Stimulated activated memory B cell treated with anti-CD40 and anti-IgM and Interleukin-4, amounts not matched to agents 10 μg/mL and 1 μg/mL and 100 μg/mL, for 72 hours (primary cell): Measurements from ENCODE around the gene PYGM.

Source experiments
- ATAC-seq: fragments of 150-1000 bp; cut with Tn5 transposase; 2 replicates; pipeline ENCODE4 v1.10.0; 2021
- H3K27ac Mint-ChIP-seq: one replicate; pipeline ENCODE4 v1.8.0; 2022; ENCODE audit warnings: mild to moderate bottlenecking, mixed read lengths
- H3K27me3 Mint-ChIP-seq: one replicate; pipeline ENCODE4 v1.8.0; 2022; ENCODE audit warnings: mixed read lengths
- H3K36me3 Mint-ChIP-seq: one replicate; pipeline ENCODE4 v1.8.0; 2022; ENCODE audit warnings: mixed read lengths
- H3K4me1 Mint-ChIP-seq: one replicate; pipeline ENCODE4 v1.8.0; 2022; ENCODE audit warnings: mixed read lengths
- H3K4me3 Mint-ChIP-seq: one replicate; pipeline ENCODE4 v1.8.0; 2022; ENCODE audit warnings: mild to moderate bottlenecking, moderate library complexity, mixed read lengths
- H3K9me3 Mint-ChIP-seq: one replicate; pipeline ENCODE4 v1.8.0; 2022; ENCODE audit warnings: mixed read lengths

Gene PYGM

GRCh38 chr11:64765291-64765850 lies 5.6 kb upstream of the PYGM start:
- H3K9me3 Mint-ChIP-seq: no peaks in the 10 kb centered on the region
- H3K27me3 Mint-ChIP-seq: no peaks in the 10 kb centered on the region
- H3K36me3 Mint-ChIP-seq: peaks cover 66% of the 10 kb centered on the region
- peak overlapping the region; percentile 85 for H3K27ac Mint-ChIP-seq
- peak overlapping the region; percentile 66 for H3K4me3 Mint-ChIP-seq
- ATAC-seq: no peak
- peaks cover 97% of the 10 kb centered on the region for H3K4me1 Mint-ChIP-seq

- H3K9me3 Mint-ChIP-seq: no peaks in the 10 kb centered on the region
- no peaks in the 10 kb centered on the region for H3K27me3 Mint-ChIP-seq
- H3K4me1 Mint-ChIP-seq: peaks cover 100% of the 10 kb centered on the region
- H3K4me3 Mint-ChIP-seq: peak overlapping the region; percentile 66
- peaks cover 66% of the 10 kb centered on the region for H3K36me3 Mint-ChIP-seq
- ATAC-seq: no peak
- peak overlapping the region; percentile 85 for H3K27ac Mint-ChIP-seq
These were observed 5.0 kb upstream of the PYGM start for GRCh38 chr11:64764753-64765152.

DNA sequence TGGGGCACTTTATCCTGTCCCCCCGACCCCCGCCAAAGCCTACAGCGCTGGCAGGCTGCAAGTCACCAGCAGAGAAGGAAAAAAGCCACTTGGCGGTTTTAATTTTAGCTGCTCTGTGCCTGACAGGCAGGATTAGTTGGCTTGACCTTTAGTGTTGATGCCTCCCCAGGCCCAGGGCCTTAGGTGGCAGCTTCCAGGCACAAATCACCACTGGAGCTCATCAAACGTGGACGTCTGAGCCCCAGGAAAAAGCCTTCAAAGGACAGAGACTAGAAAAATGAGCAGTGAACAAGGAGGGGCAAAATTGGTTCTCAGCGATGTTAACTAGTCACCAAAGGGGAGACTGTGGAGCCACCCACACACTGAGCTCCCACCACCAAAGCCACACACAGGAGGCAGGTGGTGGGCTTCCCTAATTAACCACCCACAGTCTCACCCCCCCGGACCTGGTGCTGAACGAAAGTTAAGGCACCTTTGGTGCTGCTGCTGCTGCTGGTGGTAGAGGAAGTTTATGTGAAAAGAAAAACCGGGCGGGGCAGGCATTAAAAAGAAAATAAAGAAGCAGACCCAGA lies 4.4 kb upstream of the PYGM start:
- Mint-ChIP-seq H3K4me3 (peak overlapping the region; percentile 49), H3K36me3 (peaks cover 64% of the 10 kb centered on the region), H3K4me1 (peaks cover 100% of the 10 kb centered on the region), H3K27ac (peak overlapping the region; percentile 85), H3K9me3 (no peaks in the 10 kb centered on the region), H3K27me3 (no peaks in the 10 kb centered on the region)
- peak; percentile 71 for ATAC-seq

DNA sequence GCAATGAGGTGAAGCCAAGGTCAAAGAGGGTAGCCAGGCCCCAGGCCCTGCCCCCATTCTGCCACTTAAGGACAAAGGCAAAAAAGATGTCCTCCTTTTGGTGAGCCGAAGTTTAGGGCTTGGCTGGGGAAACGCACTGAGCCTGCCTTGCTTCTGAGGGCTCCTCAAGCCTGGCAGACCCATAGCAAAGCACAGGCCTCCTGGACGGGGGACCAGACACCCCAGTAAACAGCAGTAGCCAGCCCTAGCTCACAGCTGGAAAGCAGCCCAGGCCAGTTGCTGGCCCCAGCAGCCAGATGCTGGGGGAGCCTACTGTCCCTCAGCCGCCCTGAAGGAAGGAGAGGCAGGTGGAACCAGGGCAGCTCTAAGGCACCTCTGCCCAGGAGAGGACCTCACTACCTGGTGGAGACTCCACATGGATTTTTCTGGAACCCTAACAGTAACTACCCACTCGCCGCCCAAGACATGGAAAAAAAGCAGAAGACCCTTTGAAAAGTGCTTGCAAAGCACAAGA lies 3.8 kb upstream of the PYGM start:
- no peaks in the 10 kb centered on the region for H3K9me3 Mint-ChIP-seq
- ATAC-seq: peak; percentile 2
- peak overlapping the region; percentile 85 for H3K27ac Mint-ChIP-seq
- peaks cover 94% of the 10 kb centered on the region for H3K4me1 Mint-ChIP-seq
- no peaks in the 10 kb centered on the region for H3K27me3 Mint-ChIP-seq
- H3K36me3 Mint-ChIP-seq: peaks cover 58% of the 10 kb centered on the region
- H3K4me3 Mint-ChIP-seq: peak overlapping the region; percentile 49

GRCh38 chr11:64762674-64763525 lies 3.1 kb upstream of the PYGM start:
- peak; percentile 53 for ATAC-seq
- Mint-ChIP-seq H3K9me3 (no peaks in the 10 kb centered on the region), H3K4me3 (peak overlapping the region; percentile 70), H3K36me3 (peaks cover 52% of the 10 kb centered on the region), H3K27ac (peak overlapping the region; percentile 85), H3K27me3 (no peaks in the 10 kb centered on the region), H3K4me1 (peaks cover 87% of the 10 kb centered on the region)

DNA sequence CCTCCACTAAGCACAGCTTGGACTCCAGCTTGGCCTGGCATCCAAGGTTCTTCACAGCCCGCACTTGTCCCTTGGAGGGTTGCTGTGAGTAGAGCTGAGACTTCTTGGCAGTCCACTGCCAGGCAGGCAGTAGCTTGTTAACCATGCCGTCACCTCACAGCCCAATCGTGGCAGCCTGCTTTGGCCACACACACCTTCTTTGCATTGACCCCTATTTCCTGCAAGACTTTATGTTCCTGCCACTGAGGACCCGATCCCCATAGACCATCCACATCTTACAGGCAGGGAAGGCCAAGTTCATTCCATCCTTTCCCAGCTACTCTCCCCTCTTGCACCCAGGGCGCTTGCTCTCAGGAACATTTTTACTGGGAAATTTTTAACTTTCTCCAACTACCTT lies 2.5 kb upstream of the PYGM start:
- H3K27me3 Mint-ChIP-seq: no peaks in the 10 kb centered on the region
- peaks cover 81% of the 10 kb centered on the region for H3K4me1 Mint-ChIP-seq

DNA sequence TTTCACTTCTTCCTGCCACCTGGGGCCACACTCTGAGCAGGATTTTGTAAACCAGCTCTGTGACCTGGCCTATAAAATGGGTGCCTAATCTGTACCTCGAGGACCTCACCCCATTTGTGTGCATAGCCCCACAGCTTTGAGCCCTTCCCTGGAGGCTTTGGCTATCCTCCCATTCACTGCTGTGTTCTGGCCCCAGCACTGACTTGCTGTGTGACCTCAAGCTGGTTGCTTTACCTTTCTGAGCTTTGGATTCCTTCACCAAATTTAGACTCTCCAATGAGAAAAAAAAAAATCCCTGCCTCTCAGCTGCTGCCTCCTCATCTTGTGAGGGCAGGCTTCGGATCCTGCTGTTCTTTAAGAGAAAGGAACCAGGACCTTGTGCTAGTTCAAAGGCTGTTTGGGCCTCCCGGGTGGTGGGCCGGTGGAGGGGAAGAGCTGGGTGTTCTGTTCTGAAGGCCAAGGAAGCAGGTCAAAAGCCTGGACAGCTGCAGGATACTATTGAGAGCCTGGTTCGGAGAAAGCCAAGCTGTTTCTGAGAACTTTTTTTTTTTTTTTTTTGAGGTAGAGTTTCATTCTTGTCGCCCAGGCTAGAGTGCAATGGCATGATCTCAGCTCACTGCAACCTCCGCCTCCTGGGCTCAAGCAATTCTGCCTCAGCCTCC lies 1.1 kb upstream of the PYGM start:
- peak overlapping the region; percentile 85 for H3K27ac Mint-ChIP-seq
- no peaks in the 10 kb centered on the region for H3K27me3 Mint-ChIP-seq
- peaks cover 67% of the 10 kb centered on the region for H3K4me1 Mint-ChIP-seq
- no peaks in the 10 kb centered on the region for H3K9me3 Mint-ChIP-seq
- peaks cover 34% of the 10 kb centered on the region for H3K36me3 Mint-ChIP-seq
- ATAC-seq: no peak
- no peak overlapping the region for H3K4me3 Mint-ChIP-seq

More for the DNA sequence above, 2.5 kb upstream of the PYGM start:
- no peak for ATAC-seq
- peak overlapping the region; percentile 70 for H3K4me3 Mint-ChIP-seq
- H3K36me3 Mint-ChIP-seq: peaks cover 45% of the 10 kb centered on the region
- H3K9me3 Mint-ChIP-seq: no peaks in the 10 kb centered on the region
- H3K27ac Mint-ChIP-seq: peak overlapping the region; percentile 85

GRCh38 chr11:64759131-64759721 lies 548 bp downstream of the PYGM start:
- peaks cover 18% of the 10 kb centered on the region for H3K36me3 Mint-ChIP-seq
- H3K27me3 Mint-ChIP-seq: no peaks in the 10 kb centered on the region
- no peaks in the 10 kb centered on the region for H3K9me3 Mint-ChIP-seq
- no peak overlapping the region for H3K4me3 Mint-ChIP-seq
- no peak for ATAC-seq
- H3K27ac Mint-ChIP-seq: peak overlapping the region; percentile 85
- peaks cover 52% of the 10 kb centered on the region for H3K4me1 Mint-ChIP-seq

DNA sequence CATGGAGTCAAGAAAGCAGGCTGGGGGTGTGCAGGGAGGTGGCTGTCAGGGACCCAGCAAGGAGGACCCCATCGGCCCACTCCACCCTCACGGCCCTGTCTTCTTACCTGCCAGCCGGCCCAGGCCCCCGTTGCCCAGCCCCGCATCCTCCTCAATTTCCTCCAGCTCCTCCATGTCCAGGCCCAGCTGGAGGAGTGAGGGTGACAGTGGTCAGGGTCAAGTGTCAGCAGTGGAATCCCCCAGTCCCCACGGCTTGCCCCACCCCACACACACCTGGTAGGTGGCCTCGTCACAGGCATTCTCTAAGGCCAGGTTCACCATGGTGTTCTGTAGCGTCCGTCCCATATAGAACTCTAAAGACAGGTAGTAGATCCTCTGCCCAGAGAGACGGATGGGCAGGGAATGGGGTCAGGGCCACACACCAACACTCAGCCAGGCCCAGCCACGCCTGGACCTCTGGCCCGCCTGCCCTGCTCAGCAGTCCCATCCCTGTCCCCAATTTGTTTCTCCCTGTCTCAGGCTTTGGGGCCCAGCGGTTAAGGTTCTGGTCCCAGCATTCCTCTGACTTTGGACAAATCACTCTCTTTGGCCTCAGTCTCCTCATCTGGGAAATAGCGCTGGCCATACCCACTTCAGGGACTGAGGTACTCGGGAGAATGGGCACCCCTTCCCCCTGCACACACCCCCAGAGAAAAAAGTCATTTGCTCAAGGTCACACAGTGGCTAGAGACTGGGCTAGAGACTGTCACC lies 1.3 kb downstream of the PYGM start:
- Mint-ChIP-seq H3K4me1 (peaks cover 49% of the 10 kb centered on the region), H3K4me3 (no peak overlapping the region), H3K27ac (peak overlapping the region; percentile 85), H3K36me3 (peaks cover 22% of the 10 kb centered on the region), H3K9me3 (no peaks in the 10 kb centered on the region), H3K27me3 (no peaks in the 10 kb centered on the region)
- ATAC-seq: no peak

DNA sequence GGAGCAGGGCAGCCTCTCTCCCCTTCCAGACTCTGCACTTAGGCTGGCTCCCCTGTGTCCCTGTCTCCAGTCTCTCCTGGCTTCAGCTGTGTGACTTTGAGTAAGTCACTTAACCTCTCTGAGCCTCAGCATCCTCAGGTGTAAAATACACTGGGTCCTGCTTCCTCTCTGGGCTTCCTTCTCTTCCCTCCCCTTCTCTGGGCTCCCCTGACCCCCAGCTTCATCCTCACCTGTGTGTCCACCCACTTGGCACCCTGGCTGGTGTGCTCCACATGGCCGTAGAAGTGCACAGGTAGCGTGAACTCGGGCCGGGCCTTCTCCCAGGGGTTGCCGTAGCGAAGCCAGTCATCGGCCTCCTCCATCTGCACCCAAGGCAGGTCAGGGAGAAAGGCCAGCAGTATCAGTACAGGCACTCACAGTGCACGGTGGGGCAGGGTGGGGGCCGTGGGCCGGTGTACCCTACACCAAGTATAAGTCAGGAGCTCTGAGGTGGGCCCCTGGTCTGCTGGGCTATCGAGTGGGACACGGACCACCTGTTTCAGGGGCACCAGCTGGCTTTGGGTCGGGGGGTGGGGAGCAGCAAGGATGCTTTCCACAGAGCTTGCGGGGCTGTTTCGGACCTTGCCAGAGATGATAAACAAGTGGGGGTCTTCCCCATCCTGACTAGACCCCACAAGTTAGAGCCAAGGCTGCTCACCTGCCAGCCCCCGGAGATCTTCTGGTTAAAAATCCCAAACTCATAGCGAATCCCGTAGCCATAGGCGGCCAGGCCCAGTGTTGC lies 2.0 kb downstream of the PYGM start:
- H3K27ac Mint-ChIP-seq: peak overlapping the region; percentile 85
- no peaks in the 10 kb centered on the region for H3K27me3 Mint-ChIP-seq
- H3K36me3 Mint-ChIP-seq: peaks cover 23% of the 10 kb centered on the region
- H3K4me3 Mint-ChIP-seq: no peak overlapping the region
- ATAC-seq: no peak
- H3K4me1 Mint-ChIP-seq: peaks cover 45% of the 10 kb centered on the region
- no peaks in the 10 kb centered on the region for H3K9me3 Mint-ChIP-seq

DNA sequence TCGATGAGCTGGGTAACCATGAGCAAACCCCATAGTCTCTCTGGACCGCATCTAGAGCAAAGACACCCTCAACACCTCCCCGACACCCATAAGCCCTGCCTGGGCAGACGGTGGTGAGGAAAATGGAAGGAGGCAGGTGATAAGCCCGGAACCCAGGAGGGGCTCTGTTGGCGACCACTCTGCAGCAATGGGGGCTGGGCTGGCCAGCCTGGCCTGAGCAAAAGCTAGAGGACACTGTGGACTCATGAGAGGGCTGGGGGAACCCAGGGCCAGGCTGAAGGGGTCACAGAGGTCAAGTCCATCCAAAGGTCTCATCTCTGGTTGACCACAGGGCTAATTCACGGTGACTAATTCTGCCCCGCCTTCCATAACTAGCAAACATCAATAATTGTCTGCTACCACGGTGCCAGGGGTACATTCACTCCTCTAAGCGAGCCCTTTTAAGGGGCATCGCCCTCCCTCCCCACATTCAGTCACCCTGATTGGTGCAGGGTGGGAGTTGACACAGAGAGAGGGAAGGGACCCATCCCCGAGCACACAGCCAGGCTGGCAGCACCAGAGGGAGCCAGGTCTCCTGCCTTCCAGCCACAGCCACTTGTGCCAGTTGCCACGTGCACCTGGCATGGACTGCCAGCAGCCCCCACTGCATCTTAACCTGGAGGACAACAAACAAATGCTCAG lies 4.0 kb downstream of the PYGM start:
- H3K27ac Mint-ChIP-seq: no peak overlapping the region
- H3K9me3 Mint-ChIP-seq: no peaks in the 10 kb centered on the region
- peaks cover 28% of the 10 kb centered on the region for H3K36me3 Mint-ChIP-seq
- H3K27me3 Mint-ChIP-seq: no peaks in the 10 kb centered on the region
- H3K4me1 Mint-ChIP-seq: peaks cover 33% of the 10 kb centered on the region
- no peak for ATAC-seq
- no peak overlapping the region for H3K4me3 Mint-ChIP-seq

DNA sequence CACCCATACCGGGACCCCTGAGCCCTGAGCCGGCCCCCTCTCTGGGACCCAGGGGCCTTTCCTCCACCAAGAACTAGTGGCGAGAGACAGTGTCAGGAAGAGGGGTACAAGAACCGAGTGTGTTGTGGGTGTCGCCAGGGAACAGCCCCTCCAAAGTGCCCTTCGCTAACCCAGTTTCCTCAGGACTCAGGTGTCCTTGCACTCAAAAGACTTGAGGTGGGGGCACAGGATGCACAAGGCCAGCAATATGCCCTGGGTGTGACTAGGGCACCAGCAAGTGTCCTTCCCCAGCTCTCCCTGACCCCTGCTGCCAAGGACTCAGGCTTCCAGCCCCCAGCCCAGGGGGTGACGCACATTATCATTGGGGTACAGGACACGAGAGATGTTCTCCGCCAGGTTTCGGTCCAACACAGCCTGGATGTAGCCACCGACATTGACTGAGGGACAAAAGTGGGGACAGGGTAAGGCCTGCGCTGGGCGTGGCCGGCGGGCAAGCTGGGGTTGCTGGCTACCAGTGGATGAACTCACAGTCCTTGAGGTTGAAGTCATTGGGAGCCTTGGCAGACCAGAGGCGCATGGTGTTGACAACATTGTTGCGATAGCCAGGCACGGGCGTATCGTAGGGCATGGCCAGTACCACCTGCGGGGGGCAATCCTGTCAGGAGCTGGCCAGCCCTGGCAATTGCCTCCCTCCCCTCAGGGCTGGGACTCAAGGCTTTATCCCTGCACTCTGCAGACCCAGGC lies 4.7 kb downstream of the PYGM start:
- no peak overlapping the region for H3K4me3 Mint-ChIP-seq
- H3K9me3 Mint-ChIP-seq: no peaks in the 10 kb centered on the region
- H3K36me3 Mint-ChIP-seq: peaks cover 35% of the 10 kb centered on the region
- ATAC-seq: no peak
- no peak overlapping the region for H3K27ac Mint-ChIP-seq
- no peaks in the 10 kb centered on the region for H3K27me3 Mint-ChIP-seq
- peaks cover 33% of the 10 kb centered on the region for H3K4me1 Mint-ChIP-seq
